Gastrocnemius medialis (tissue), 4 donors: ENCODE results near the gene ULBP3.

Experiments
- POLR2A ChIP-seq, 2 donors: fragments of 450-650 bp; IDR thresholded peaks; one replicate each; pipeline ENCODE4 v1.6.1; 2017; ENCODE audit warnings: antibody characterized with exemption in 2 of 2, mild to moderate bottlenecking in 2 of 2, moderate library complexity in 2 of 2
- TF ChIP-seq, protein P1 (sequence below), 5 experiments: fragments of 450-650 bp in 3 of 5; fragments of 200-600 bp in 2 of 5; sonication (generic) in 2 of 5; IDR thresholded peaks in 4 of 5; conservative IDR thresholded peaks in 1 of 5; 1 replicate in 4 of 5; 2 replicates in 1 of 5; pipeline ENCODE4 v1.5.1; 2016 to 2019; ENCODE audit warnings: antibody characterized with exemption in 5 of 5, mild to moderate bottlenecking in 3 of 5, moderate library complexity in 3 of 5

DNA sequence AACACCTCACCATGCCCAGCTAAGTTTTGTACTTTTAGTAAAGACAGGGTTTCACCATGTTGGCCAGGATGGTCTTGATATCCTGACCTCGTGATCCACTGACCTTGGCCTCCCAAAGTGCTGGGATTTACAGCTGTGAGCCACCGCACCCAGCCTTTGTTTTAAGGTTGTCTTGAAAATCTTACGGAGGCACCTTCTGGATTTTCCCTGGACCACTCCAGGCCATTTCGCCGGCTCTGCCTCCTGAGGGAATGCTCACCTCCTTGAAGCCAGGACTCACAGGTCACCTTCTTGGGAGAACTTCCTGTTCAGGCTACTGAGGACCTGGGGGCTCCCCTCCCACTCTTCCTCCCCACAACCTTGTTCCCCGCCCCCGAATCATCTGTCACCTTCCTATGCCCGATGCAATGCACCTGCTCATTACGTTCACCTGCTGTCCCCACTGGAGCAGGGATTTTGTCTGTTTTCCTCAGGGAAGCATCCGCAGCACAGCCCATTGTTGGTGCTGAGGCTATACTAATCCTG, 24.2 kb downstream of the ULBP3 start:
- TF ChIP-seq, protein P1, sequence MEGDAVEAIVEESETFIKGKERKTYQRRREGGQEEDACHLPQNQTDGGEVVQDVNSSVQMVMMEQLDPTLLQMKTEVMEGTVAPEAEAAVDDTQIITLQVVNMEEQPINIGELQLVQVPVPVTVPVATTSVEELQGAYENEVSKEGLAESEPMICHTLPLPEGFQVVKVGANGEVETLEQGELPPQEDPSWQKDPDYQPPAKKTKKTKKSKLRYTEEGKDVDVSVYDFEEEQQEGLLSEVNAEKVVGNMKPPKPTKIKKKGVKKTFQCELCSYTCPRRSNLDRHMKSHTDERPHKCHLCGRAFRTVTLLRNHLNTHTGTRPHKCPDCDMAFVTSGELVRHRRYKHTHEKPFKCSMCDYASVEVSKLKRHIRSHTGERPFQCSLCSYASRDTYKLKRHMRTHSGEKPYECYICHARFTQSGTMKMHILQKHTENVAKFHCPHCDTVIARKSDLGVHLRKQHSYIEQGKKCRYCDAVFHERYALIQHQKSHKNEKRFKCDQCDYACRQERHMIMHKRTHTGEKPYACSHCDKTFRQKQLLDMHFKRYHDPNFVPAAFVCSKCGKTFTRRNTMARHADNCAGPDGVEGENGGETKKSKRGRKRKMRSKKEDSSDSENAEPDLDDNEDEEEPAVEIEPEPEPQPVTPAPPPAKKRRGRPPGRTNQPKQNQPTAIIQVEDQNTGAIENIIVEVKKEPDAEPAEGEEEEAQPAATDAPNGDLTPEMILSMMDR (IDR thresholded peaks at IDR 0.05 in 4 of 5, conservative IDR thresholded peaks at IDR 0.05 in 1 of 5), result no peak
- TF ChIP-seq POLR2A (IDR thresholded peaks at IDR 0.05), result no peak
